HEK293 (cell line): ENCODE measurements around the gene BMP10.

Experiments
- BCL11A ChIP-seq: fragments of 450-650 bp; formaldehyde crosslinking; IDR thresholded peaks from 2 replicates; pipeline ENCODE4 v1.5.1; 2016; ENCODE audit warnings: low read depth, missing biosample characterization, missing genetic modification characterization
- CTCF ChIP-seq: fragments of 450-650 bp; formaldehyde crosslinking; IDR thresholded peaks from 2 replicates; pipeline ENCODE4 v1.5.1; 2016; ENCODE audit warnings: missing biosample characterization, missing genetic modification characterization
- KLF1 ChIP-seq: fragments of 450-650 bp; formaldehyde crosslinking; IDR thresholded peaks from 2 replicates; pipeline ENCODE4 v1.5.1; 2016; ENCODE audit warnings: missing biosample characterization, missing genetic modification characterization
- KLF16 ChIP-seq: fragments of 450-650 bp; formaldehyde crosslinking; IDR thresholded peaks from 2 replicates; pipeline ENCODE4 v1.5.1; 2017; ENCODE audit warnings: missing biosample characterization, missing genetic modification characterization
- KLF8 ChIP-seq: fragments of 450-650 bp; formaldehyde crosslinking; IDR thresholded peaks from 2 replicates; pipeline ENCODE4 v1.5.1; 2016; ENCODE audit warnings: missing biosample characterization, missing genetic modification characterization
- ZNF10 ChIP-seq: fragments of 450-650 bp; formaldehyde crosslinking; IDR thresholded peaks from 2 replicates; pipeline ENCODE4 v1.5.1; 2017; ENCODE audit warnings: missing biosample characterization, missing genetic modification characterization
- ZNF133 ChIP-seq: fragments of 450-650 bp; formaldehyde crosslinking; IDR thresholded peaks from 2 replicates; pipeline ENCODE4 v1.5.1; 2016; ENCODE audit warnings: missing biosample characterization, missing genetic modification characterization
- ZNF24 ChIP-seq: fragments of 450-650 bp; formaldehyde crosslinking; IDR thresholded peaks from 2 replicates; pipeline ENCODE4 v1.5.1; 2016; ENCODE audit warnings: missing biosample characterization, missing genetic modification characterization
- ZNF362 ChIP-seq: fragments of 450-650 bp; formaldehyde crosslinking; IDR thresholded peaks from 2 replicates; pipeline ENCODE4 v1.5.1; 2016; ENCODE audit warnings: missing biosample characterization, missing genetic modification characterization
- ZNF394 ChIP-seq: fragments of 450-650 bp; formaldehyde crosslinking; IDR thresholded peaks from 2 replicates; pipeline ENCODE4 v1.5.1; 2016; ENCODE audit warnings: missing biosample characterization, missing genetic modification characterization, mild to moderate bottlenecking, moderate library complexity, borderline replicate concordance
- ZNF48 ChIP-seq: fragments of 450-650 bp; formaldehyde crosslinking; IDR thresholded peaks from 2 replicates; pipeline ENCODE4 v1.5.1; 2016; ENCODE audit warnings: missing biosample characterization, missing genetic modification characterization
- ZNF529 ChIP-seq: fragments of 450-650 bp; formaldehyde crosslinking; IDR thresholded peaks from 2 replicates; pipeline ENCODE4 v1.5.1; 2017; ENCODE audit warnings: missing genetic modification characterization, missing biosample characterization; ENCODE audit not compliant: insufficient replicate concordance
- ZNF561 ChIP-seq: fragments of 450-650 bp; IDR thresholded peaks from 2 replicates; pipeline ENCODE4 v1.5.1; 2018; ENCODE audit warnings: missing biosample characterization, missing genetic modification characterization, borderline replicate concordance
- ZNF600 ChIP-seq: fragments of 450-650 bp; formaldehyde crosslinking; IDR thresholded peaks from 2 replicates; pipeline ENCODE4 v1.5.1; 2016; ENCODE audit warnings: missing biosample characterization, missing genetic modification characterization
- ZNF610 ChIP-seq: fragments of 450-650 bp; formaldehyde crosslinking; IDR thresholded peaks from 2 replicates; pipeline ENCODE4 v1.5.1; 2016; ENCODE audit warnings: missing biosample characterization, missing genetic modification characterization, borderline replicate concordance
- ZNF629 ChIP-seq: fragments of 450-650 bp; formaldehyde crosslinking; IDR thresholded peaks from 2 replicates; pipeline ENCODE4 v1.5.1; 2017; ENCODE audit warnings: missing biosample characterization, missing genetic modification characterization
- TF ChIP-seq, protein P1 (sequence below): fragments of 450-650 bp; formaldehyde crosslinking; IDR thresholded peaks from 2 replicates; pipeline ENCODE4 v1.5.1; 2016; ENCODE audit warnings: missing biosample characterization, missing genetic modification characterization
- TF ChIP-seq, protein P2 (sequence below): fragments of 450-650 bp; formaldehyde crosslinking; IDR thresholded peaks from 2 replicates; pipeline ENCODE4 v1.5.1; 2016; ENCODE audit warnings: missing biosample characterization, missing genetic modification characterization
- TF ChIP-seq, protein P3 (sequence below): fragments of 450-650 bp; formaldehyde crosslinking; IDR thresholded peaks from 2 replicates; pipeline ENCODE4 v1.5.1; 2017; ENCODE audit warnings: missing biosample characterization, missing genetic modification characterization
- TF ChIP-seq, protein P4 (sequence below): fragments of 450-650 bp; formaldehyde crosslinking; IDR thresholded peaks from 2 replicates; pipeline ENCODE4 v1.5.1; 2016; ENCODE audit warnings: missing biosample characterization, missing genetic modification characterization
- TF ChIP-seq, protein P5 (sequence below): fragments of 450-650 bp; formaldehyde crosslinking; IDR thresholded peaks from 2 replicates; pipeline ENCODE4 v1.5.1; 2017; ENCODE audit warnings: missing biosample characterization, missing genetic modification characterization

The BMP10 gene

GRCh38 chr2:68828887-68829708 is 42.1 kb downstream of the BMP10 start (continued):
- TF ChIP-seq, protein P1, sequence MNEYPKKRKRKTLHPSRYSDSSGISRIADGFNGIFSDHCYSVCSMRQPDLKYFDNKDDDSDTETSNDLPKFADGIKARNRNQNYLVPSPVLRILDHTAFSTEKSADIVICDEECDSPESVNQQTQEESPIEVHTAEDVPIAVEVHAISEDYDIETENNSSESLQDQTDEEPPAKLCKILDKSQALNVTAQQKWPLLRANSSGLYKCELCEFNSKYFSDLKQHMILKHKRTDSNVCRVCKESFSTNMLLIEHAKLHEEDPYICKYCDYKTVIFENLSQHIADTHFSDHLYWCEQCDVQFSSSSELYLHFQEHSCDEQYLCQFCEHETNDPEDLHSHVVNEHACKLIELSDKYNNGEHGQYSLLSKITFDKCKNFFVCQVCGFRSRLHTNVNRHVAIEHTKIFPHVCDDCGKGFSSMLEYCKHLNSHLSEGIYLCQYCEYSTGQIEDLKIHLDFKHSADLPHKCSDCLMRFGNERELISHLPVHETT = no peak
- TF ChIP-seq ZNF610 = peak; percentile 50; the same call in 1 of the 2 replicates
- no peak for TF ChIP-seq ZNF362
- no peak for TF ChIP-seq ZNF133 (tag by site-specific recombination)
- TF ChIP-seq, protein P2, sequence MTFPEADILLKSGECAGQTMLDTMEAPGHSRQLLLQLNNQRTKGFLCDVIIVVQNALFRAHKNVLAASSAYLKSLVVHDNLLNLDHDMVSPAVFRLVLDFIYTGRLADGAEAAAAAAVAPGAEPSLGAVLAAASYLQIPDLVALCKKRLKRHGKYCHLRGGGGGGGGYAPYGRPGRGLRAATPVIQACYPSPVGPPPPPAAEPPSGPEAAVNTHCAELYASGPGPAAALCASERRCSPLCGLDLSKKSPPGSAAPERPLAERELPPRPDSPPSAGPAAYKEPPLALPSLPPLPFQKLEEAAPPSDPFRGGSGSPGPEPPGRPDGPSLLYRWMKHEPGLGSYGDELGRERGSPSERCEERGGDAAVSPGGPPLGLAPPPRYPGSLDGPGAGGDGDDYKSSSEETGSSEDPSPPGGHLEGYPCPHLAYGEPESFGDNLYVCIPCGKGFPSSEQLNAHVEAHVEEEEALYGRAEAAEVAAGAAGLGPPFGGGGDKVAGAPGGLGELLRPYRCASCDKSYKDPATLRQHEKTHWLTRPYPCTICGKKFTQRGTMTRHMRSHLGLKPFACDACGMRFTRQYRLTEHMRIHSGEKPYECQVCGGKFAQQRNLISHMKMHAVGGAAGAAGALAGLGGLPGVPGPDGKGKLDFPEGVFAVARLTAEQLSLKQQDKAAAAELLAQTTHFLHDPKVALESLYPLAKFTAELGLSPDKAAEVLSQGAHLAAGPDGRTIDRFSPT (tag by site-specific recombination) = no peak
- TF ChIP-seq ZNF10 = 0 out of 2 replicates have a peak, but pooled peaks have one; percentile 48
- TF ChIP-seq, protein P3, sequence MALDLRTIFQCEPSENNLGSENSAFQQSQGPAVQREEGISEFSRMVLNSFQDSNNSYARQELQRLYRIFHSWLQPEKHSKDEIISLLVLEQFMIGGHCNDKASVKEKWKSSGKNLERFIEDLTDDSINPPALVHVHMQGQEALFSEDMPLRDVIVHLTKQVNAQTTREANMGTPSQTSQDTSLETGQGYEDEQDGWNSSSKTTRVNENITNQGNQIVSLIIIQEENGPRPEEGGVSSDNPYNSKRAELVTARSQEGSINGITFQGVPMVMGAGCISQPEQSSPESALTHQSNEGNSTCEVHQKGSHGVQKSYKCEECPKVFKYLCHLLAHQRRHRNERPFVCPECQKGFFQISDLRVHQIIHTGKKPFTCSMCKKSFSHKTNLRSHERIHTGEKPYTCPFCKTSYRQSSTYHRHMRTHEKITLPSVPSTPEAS (tag by site-specific recombination) = no peak
- peak; percentile 54; the same call in 1 of the 2 replicates for TF ChIP-seq ZNF600
- no peak; the same call in 1 of the 2 replicates for TF ChIP-seq CTCF (tag by site-specific recombination)
- TF ChIP-seq KLF1 = peak; percentile 81
- peak; percentile 78; the same call in 1 of the 2 replicates for TF ChIP-seq ZNF24 (tag by site-specific recombination)
- TF ChIP-seq BCL11A (tag by site-specific recombination) = no peak
- TF ChIP-seq KLF16 (tag by site-specific recombination) = peak; percentile 65
- TF ChIP-seq KLF8 (tag by site-specific recombination) = 0 out of 2 replicates have a peak, but pooled peaks have one; percentile 35
- TF ChIP-seq, protein P4, sequence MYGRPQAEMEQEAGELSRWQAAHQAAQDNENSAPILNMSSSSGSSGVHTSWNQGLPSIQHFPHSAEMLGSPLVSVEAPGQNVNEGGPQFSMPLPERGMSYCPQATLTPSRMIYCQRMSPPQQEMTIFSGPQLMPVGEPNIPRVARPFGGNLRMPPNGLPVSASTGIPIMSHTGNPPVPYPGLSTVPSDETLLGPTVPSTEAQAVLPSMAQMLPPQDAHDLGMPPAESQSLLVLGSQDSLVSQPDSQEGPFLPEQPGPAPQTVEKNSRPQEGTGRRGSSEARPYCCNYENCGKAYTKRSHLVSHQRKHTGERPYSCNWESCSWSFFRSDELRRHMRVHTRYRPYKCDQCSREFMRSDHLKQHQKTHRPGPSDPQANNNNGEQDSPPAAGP (tag by site-specific recombination) = no peak
- TF ChIP-seq, protein P5, sequence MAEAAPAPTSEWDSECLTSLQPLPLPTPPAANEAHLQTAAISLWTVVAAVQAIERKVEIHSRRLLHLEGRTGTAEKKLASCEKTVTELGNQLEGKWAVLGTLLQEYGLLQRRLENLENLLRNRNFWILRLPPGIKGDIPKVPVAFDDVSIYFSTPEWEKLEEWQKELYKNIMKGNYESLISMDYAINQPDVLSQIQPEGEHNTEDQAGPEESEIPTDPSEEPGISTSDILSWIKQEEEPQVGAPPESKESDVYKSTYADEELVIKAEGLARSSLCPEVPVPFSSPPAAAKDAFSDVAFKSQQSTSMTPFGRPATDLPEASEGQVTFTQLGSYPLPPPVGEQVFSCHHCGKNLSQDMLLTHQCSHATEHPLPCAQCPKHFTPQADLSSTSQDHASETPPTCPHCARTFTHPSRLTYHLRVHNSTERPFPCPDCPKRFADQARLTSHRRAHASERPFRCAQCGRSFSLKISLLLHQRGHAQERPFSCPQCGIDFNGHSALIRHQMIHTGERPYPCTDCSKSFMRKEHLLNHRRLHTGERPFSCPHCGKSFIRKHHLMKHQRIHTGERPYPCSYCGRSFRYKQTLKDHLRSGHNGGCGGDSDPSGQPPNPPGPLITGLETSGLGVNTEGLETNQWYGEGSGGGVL (tag by site-specific recombination) = peak; percentile 50
- peak; percentile 57; the same call in 1 of the 2 replicates for TF ChIP-seq ZNF561 (tag by site-specific recombination)
- no peak for TF ChIP-seq ZNF529 (tag by site-specific recombination)
- TF ChIP-seq ZNF629 = peak; percentile 74
- TF ChIP-seq ZNF48 (tag by site-specific recombination) = no peak
- peak; percentile 31; the same call in 1 of the 2 replicates for TF ChIP-seq ZNF394 (tag by site-specific recombination)
